Stromal cell of bone marrow (primary cell): ENCODE data around the gene EIF6.
"Not testable (repeated sequence)": the region's sequence is repeated elsewhere in the genome, so short reads cannot be mapped to it uniquely, and the experiment has no call there.

Experiments
- DNase-seq: peaks from one replicate; pipeline ENCODE4 v3.0.0-alpha.2; 2012; ENCODE audit warnings: low read depth

Gene EIF6

DNA sequence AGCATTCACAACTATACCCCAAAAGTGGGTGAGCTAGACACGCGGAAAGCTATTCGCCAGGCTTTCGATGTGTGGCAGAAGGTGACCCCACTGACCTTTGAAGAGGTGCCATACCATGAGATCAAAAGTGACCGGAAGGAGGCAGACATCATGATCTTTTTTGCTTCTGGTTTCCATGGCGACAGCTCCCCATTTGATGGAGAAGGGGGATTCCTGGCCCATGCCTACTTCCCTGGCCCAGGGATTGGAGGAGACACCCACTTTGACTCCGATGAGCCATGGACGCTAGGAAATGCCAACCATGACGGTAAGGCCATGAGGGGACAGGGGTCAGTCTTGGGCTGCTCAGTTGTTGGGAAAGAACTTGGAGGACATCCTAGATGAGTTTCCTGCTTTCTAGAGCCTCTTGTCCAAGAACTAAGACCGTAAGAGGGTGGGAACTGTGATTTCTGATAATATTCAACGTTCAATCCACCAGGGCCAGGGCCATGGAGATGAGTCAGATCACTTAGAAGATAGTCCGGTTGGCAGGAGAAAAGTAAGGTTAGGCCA lies 30.0 kb downstream of the EIF6 start:
- no peak for DNase-seq

DNA sequence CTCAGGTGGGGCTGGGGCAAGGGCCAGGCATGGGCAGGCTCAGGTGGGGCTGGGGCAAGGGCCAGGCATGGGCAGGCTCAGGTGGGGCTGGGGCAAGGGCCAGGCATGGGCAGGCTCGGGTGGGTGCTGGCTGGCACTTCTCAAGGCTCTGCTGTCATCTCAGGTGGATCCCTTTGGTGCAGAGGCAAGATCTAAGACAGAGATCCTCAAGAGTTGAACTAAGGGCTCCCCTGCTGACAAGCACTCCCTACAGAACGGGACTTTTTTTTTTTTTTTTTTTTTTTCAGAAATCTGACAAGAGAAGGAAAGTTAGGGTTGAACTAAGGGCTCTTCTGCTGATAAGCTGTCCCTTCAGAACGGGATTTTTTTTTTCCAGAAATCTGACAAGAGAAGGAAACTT lies 31.6 kb downstream of the EIF6 start:
- DNase-seq: no peak

DNA sequence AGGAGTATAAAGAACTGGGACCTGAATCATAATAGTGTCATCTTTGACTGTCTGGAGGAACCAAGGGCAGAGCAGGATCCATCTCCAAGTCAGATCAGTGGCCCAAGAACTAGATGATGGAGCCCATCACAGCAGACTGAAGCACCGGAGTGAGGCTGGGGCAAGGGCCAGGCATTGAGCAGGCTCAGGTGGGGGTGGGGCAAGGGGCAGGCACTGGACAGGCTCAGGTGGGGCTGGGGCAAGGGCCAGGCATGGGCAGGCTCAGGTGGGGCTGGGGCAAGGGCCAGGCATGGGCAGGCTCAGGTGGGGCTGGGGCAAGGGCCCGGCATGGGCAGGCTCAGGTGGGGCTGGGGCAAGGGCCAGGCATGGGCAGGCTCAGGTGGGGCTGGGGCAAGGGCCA lies 32.0 kb downstream of the EIF6 start:
- not testable (repeated sequence) for DNase-seq

DNA sequence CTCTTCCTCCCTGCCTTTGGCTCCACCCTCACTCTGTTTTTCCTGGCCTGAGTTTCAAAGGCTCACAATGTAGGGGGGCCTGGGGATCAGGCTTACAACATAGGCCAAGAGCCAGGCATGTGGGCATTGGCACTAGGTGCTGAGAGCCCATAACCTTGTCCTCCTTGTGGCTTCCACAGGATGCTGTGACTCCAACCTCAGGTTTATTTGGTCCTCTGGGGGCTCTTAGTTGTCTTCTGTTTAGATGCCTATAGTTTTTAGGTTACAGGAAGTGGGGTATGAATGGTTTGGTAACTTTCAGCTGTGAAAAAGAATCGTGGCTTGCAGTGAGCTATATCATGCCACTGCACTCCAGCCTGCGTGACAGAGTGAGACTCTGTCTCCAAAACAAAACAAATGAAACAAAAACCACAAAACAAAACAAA lies 32.5 kb downstream of the EIF6 start:
- DNase-seq: no peak

DNA sequence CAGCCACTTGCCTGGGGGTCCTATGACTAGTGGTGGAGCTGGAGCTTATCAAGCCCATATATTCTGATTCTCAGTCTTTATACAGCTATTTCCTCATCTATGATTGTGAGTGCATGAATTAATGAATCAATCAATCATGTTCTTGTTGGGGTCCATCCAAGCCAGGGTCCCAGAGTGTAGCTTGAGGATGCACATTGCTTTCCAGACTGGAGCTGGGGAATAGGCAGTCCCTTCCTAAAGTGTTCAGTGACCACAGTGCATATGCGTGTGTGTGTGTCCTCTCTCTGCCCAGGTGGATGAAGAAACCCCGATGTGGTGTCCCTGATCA lies 33.0 kb downstream of the EIF6 start:
- no peak for DNase-seq

DNA sequence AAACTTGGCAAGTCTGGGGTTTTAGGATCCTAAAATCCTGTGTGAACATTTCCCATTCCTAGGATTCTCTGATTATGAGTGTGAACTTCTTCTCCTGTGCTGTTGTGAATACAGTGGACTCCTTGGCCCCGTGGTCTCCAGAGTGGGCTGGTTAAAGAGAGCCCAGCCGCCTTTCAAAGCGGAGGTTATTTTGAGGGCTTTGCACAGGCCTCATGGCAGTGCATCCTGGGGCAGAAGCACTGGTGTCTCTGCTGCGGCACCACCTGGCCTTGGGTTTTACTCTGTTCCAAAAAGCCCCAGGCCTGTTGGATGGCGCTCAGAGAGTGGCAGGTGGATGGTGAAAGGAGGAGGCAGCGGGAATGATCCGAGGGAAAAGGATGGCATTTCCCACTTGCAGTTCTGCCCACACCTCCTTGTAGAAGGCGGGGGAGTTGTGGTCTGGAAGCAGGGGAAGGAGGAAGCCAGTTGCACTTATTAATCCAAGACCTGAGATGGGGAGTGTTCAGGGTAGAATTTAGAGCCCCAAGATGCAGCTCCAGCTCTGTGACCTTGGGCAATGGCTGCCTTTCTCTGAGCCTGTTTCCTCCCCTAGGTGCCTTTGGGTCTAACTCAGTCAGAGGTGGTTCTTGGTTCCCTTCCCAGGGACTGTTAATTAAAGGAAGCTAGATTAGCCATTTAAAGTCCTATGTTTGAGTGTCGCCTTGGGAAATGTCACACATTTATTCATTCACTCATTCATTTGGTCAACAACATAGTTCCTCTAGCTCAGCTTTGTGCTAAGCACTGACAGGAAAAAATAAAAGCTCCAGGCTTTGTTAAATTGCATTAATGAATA lies 35.7 kb downstream of the EIF6 start:
- DNase-seq: no peak

DNA sequence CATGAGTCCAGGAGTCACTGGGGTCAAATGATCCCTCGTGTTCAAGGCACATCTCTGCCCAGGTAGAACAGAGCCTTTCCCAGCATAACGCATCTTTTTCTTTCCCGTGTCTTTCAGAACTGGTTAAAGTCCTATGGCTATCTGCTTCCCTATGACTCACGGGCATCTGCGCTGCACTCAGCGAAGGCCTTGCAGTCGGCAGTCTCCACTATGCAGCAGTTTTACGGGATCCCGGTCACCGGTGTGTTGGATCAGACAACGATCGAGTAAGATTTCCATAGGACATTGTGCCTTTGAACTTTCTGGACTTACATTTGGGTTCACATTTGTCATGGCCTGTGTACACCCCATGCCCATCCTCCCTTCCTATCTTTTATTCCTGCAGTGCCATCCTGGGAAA lies 37.8 kb downstream of the EIF6 start:
- no peak for DNase-seq

DNA sequence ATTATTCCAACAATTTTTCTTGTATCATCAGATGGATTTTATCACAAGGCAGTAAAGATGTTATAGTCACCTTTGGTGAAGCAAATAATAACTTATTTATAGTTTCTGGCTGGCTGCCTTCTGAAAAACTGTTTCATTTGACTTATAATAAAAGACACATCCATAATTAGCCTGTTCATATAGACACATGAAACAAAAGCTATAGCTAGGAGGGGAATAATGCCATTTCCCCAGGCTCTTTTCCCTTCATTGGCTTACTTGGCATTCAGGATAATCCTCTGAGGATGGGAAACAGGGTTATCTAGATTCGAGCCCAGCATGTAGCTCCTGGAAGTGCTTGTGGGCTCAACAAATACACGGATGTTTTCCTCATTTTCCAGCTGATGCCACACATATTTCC lies 40.6 kb downstream of the EIF6 start:
- no peak for DNase-seq

DNA sequence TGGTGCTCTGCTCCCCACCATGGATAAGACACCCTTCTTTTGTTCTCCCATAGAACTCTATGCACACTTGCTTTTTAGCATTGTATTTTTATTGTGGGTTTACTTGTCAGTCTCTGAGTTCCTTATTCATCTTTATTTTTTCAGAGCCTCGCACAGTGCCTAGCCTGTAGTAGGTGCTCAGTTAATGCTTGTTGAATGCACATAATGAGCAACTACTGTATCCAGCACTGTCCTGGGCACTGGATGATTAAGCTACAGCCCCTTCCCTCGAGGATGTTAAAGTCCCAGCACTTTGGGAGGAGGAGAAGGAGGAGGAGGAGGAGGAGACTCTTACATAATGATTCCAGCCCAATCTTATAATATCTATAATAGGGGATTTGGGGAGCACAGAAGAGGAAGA lies 41.3 kb downstream of the EIF6 start:
- DNase-seq: no peak

DNA sequence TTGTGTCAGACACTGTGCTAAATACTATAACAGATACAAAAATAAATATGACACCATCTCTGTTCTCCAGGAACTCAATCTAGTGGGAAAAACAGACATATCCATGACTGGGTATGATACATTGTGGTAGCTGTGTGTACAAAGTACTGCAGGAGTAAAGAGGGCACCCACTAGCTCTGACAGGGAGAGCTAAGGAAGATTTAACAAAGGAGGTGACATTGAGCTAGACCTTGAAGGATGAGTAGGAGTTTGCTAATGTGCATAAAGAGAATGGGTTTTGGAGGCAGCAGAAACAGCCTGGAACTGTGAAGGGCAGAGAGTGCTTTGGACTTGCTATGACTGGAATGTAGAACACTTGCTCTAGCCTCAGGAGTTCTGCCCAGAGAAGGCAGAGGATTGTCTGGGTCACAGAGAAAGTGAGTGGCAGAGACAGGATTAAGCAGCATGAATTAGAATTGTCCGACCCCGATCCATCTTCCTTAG lies 43.7 kb downstream of the EIF6 start:
- no peak for DNase-seq

DNA sequence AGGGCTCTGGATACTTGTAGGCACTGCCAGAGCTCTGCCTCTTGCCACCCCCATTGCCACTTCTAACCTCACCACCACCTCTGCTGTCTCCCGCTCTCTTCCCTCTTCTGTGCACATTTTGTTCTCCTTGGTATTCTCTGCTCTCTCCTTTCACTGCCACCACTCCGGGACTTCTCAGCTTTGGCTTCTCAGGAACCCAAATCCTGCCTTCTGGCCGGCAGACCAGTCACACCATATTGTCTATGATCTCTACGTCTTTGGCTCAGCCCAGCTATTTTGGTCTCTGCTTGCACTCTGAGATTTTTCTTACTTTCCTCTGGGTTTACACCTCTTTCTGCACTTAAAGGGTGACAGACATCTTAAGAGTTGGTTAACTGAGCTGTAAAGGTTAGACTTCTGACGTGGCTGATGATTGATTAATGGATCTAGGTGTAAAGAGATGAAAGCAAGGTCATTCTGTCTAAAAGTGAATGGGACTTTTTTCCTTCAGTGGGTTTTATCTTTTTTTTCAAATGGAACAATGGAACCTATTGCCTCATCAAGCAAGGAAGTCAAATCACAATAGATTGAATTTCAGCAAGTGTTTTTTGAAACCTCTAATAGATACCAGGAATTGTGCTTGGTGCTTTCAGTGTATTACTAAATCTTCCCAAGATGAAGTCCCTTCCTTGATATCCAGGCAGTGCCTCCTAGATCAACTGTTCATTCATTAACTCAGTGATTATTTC lies 44.3 kb downstream of the EIF6 start:
- DNase-seq: no peak

DNA sequence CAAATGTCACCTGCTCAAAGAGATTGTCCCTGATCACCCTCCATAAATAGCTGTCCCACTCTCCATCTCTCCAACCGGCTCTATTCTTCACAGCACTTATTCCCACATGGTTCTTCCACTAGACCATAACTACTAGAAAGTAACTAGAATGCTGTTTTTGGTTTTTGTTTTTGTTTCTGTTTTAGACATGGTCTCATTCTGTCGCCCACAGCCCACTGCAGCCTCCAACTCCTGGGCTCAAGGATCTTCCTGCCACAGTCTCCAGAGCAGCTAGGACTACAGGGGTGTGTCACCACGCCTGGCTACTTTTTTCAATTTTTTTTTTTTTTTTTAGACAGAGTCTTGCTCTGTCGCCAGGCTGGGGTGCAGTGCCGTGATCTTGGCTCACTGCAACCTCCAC lies 45.8 kb downstream of the EIF6 start:
- DNase-seq: no peak

DNA sequence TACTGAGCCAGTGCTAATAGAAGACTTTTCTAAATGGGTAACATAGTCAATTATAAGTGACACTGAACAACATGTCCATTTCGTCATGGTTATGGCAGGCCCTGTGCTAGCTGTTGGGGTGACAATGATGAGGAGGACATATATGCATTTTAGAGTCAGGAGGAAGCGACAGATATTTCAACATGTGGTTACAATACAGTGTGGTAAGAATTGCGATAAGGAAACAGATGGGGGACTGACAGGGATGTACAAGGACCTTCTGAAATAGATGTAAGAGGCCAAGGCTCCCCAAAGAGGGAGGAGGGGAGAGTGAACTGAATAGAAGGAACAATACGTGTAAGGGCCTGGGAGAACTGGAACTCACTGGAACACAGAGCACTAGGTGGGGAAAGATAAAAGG lies 46.4 kb downstream of the EIF6 start:
- DNase-seq: no peak

DNA sequence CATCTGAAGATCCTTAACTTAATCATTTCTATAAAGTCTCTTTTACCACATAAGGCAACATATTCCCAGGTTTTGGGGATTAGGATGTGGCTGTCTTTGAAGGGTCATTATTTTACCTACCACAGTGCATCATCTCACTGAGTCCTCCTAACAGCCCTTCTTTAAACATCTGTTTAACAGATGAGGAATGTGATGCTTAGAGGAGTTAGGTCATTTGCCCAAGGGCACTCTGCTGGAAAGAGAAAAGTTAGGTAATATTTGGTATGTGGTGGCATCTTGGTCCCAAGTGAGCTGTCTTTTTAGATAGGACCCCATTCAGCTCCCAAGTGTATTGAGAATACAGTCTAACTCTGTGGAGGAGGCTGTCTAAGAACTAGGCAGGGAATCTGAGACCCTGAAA lies 47.1 kb downstream of the EIF6 start:
- no peak for DNase-seq

DNA sequence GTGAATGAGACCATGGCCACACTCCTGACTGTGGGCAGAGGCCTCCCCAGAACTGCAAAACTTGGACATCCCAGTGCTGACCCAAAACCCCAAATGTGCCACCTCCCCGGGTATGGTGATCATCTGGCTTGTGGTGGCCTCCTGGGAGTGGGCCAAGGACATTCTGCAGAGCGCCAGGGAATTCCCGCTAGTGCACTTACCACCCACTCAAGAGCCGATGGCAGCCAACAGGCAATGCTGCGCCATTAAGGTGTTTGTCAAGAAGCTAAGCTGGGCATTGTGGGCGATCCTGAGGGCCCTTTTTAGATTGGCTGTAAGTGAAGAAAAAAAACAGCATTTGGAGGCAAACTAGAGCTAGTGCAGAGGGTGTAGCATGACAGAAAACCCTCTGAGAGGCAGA lies 48.7 kb downstream of the EIF6 start:
- DNase-seq: no peak

DNA sequence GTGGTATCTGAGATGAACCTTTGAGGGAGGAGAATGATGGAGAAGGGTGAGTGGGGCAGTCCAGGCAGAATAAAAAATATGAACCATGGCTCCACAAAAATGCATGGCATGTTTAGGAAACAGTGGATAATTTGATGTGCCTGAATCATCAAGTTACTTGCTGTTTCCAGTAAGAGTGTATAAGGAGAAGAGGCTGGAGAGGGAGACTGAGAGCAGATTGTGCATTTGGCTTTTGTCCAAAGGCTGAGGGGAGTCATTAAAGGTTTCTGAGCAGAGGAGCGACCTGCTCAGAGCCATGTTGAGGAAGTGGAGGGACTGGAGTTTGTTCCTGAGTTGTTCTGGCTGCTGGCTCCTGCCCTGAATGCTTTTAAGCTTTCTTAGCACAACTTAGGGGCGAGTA lies 52.0 kb downstream of the EIF6 start:
- DNase-seq: peak; percentile 35
